OCI-LY1 (cell line): ENCODE results near the gene VAV3.

ENCODE experiments used
- H2AFZ ChIP-seq: fragments of 200-600 bp; sonication (generic), shearing (Covaris generic); 2 replicates; pipeline ENCODE4 v1.6.0; 2014; ENCODE audit warnings: antibody characterized with exemption, mild to moderate bottlenecking, low read length
- H3F3A ChIP-seq: fragments of 200-600 bp; sonication (generic), shearing (Covaris generic); 2 replicates; pipeline ENCODE4 v1.6.0; 2014; ENCODE audit warnings: mild to moderate bottlenecking, antibody characterized with exemption, low read length, moderate library complexity; ENCODE audit not compliant: insufficient read depth
- H3K27ac ChIP-seq: fragments of 200-600 bp; sonication (generic); 2 replicates; pipeline ENCODE4 v1.5.1; 2014; ENCODE audit warnings: low read length, mixed run types, mild to moderate bottlenecking, low read depth; ENCODE audit not compliant: poor library complexity, severe bottlenecking
- H3K27me3 ChIP-seq: fragments of 200-600 bp; sonication (generic); 2 replicates; pipeline ENCODE4 v1.6.0; 2014; ENCODE audit warnings: antibody characterized with exemption, mild to moderate bottlenecking, low read length, moderate library complexity; ENCODE audit not compliant: insufficient read depth
- H3K36me3 ChIP-seq: fragments of 200-600 bp; sonication (generic); 2 replicates; pipeline ENCODE4 v1.6.1; 2014; ENCODE audit warnings: mild to moderate bottlenecking, antibody characterized with exemption, low read length, moderate library complexity, mixed read lengths; ENCODE audit not compliant: insufficient read depth
- H3K4me1 ChIP-seq: fragments of 200-600 bp; sonication (generic); 2 replicates; pipeline ENCODE4 v1.5.1; 2014; ENCODE audit warnings: mild to moderate bottlenecking, low read length, moderate library complexity; ENCODE audit not compliant: insufficient read depth, severe bottlenecking
- H3K4me2 ChIP-seq: fragments of 200-600 bp; sonication (generic), shearing (Covaris generic); 2 replicates; pipeline ENCODE4 v1.6.1; 2014; ENCODE audit warnings: low read length
- H3K4me3 ChIP-seq: fragments of 200-600 bp; sonication (generic); 2 replicates; pipeline ENCODE4 v1.5.1; 2014; ENCODE audit warnings: low read length, low read depth, mild to moderate bottlenecking, mixed read lengths; ENCODE audit not compliant: poor library complexity, severe bottlenecking
- H3K79me2 ChIP-seq: fragments of 200-600 bp; shearing (Covaris generic); 2 replicates; pipeline ENCODE4 v1.6.1; 2016; ENCODE audit warnings: mixed run types, low read length, mixed read lengths; ENCODE audit not compliant: insufficient read depth
- H3K9ac ChIP-seq: fragments of 200-600 bp; sonication (generic), shearing (Covaris generic); 2 replicates; pipeline ENCODE4 v1.6.1; 2014; ENCODE audit warnings: mild to moderate bottlenecking, low read length, mixed read lengths
- H3K9me2 ChIP-seq: fragments of 200-600 bp; sonication (generic), shearing (Covaris generic); 2 replicates; pipeline ENCODE4 v1.6.1; 2014; ENCODE audit warnings: low read depth, mild to moderate bottlenecking, low read length, mixed read lengths
- H3K9me3 ChIP-seq: fragments of 200-600 bp; shearing (Covaris generic); 2 replicates; pipeline ENCODE4 v1.6.1; 2014; ENCODE audit warnings: low read length, mixed read lengths
- H4K20me1 ChIP-seq: fragments of 200-600 bp; sonication (generic), shearing (Covaris generic); 2 replicates; pipeline ENCODE4 v1.6.0; 2016; ENCODE audit warnings: mild to moderate bottlenecking, low read length; ENCODE audit not compliant: insufficient read depth
- EZH2 ChIP-seq: fragments of 200-600 bp; sonication (generic), shearing (Covaris generic); IDR thresholded peaks from 2 replicates; pipeline ENCODE4 v1.8.0; 2017; ENCODE audit warnings: borderline replicate concordance, mixed run types, mild to moderate bottlenecking, antibody characterized with exemption, low read length, moderate library complexity, mixed read lengths
- TF ChIP-seq, protein P1 (sequence below): fragments of 200-600 bp; sonication (generic), shearing (Covaris generic); IDR thresholded peaks from 2 replicates; pipeline ENCODE4 v1.5.1; 2017; ENCODE audit warnings: mild to moderate bottlenecking, antibody characterized with exemption, low read length, moderate library complexity, mixed read lengths

The VAV3 gene

DNA sequence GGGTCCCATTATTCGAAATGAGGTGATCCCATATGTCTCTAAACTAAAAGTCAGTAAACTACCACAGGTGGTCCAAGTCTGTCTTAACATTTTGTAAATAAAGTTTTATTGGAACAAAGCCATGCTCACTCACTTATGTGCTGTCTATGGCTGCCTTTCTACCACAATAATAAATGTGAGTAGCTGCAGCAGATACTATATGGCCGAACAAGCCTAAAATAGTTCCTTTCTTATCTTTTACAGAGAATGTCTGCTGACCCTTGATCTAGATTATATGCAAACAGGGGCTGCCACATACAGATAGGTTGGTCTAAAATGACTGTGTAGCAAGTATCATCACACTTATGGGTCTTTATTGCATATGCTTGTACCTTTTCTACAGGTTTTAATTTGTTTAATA, 140.0 kb downstream of the VAV3 start:
- no peaks in the 10 kb centered on the region for H3K79me2 ChIP-seq
- peaks cover 56% of the 10 kb centered on the region for H3K4me1 ChIP-seq
- no peaks in the 10 kb centered on the region for H3K9me3 ChIP-seq
- H4K20me1 ChIP-seq: no peaks in the 10 kb centered on the region
- no peaks in the 10 kb centered on the region for H3K9me2 ChIP-seq
- no peak overlapping the region for H3K4me3 ChIP-seq
- no peak overlapping the region for H3K9ac ChIP-seq
- no peak for TF ChIP-seq EZH2
- TF ChIP-seq, protein P1, sequence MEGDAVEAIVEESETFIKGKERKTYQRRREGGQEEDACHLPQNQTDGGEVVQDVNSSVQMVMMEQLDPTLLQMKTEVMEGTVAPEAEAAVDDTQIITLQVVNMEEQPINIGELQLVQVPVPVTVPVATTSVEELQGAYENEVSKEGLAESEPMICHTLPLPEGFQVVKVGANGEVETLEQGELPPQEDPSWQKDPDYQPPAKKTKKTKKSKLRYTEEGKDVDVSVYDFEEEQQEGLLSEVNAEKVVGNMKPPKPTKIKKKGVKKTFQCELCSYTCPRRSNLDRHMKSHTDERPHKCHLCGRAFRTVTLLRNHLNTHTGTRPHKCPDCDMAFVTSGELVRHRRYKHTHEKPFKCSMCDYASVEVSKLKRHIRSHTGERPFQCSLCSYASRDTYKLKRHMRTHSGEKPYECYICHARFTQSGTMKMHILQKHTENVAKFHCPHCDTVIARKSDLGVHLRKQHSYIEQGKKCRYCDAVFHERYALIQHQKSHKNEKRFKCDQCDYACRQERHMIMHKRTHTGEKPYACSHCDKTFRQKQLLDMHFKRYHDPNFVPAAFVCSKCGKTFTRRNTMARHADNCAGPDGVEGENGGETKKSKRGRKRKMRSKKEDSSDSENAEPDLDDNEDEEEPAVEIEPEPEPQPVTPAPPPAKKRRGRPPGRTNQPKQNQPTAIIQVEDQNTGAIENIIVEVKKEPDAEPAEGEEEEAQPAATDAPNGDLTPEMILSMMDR: no peak
- H3K36me3 ChIP-seq: peaks cover 14% of the 10 kb centered on the region; the same call in 1 of the 2 replicates
- peak overlapping the region; percentile 26 for H3K27ac ChIP-seq
- no peak overlapping the region for H3K4me2 ChIP-seq
- H3F3A ChIP-seq: no peaks in the 10 kb centered on the region
- no peaks in the 10 kb centered on the region for H3K27me3 ChIP-seq
- no peak overlapping the region for H2AFZ ChIP-seq

DNA sequence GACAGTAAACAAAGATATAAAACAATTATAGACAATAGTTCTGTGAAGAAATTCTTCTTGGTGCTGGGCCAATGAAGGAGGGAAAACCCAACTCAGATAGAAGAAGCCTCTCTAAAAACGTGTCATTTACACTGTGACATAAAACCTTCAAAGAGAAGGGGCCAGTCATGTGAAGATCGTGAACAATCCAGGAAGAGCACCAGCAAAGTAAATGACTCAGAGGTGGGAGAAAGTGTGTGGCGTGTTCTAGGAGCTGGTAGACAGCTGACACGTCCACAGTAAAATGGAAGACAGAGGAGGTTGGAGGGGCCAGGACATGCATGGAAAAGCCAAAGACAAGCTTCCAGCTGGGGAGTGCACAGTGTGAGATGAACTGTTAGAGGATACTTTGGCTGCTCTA, 143.6 kb downstream of the VAV3 start:
- H3K9me2 ChIP-seq: no peaks in the 10 kb centered on the region
- H3K4me2 ChIP-seq: no peak overlapping the region
- no peak for TF ChIP-seq EZH2
- TF ChIP-seq, protein P1: no peak
- no peaks in the 10 kb centered on the region for H4K20me1 ChIP-seq
- no peaks in the 10 kb centered on the region for H3K79me2 ChIP-seq
- H3F3A ChIP-seq: no peaks in the 10 kb centered on the region
- no peaks in the 10 kb centered on the region for H3K27me3 ChIP-seq
- no peak overlapping the region for H2AFZ ChIP-seq
- peaks cover 14% of the 10 kb centered on the region; the same call in 1 of the 2 replicates for H3K36me3 ChIP-seq
- peaks cover 29% of the 10 kb centered on the region for H3K4me1 ChIP-seq
- H3K9ac ChIP-seq: no peak overlapping the region
- H3K9me3 ChIP-seq: no peaks in the 10 kb centered on the region
- no peak overlapping the region for H3K27ac ChIP-seq
- H3K4me3 ChIP-seq: no peak overlapping the region

DNA sequence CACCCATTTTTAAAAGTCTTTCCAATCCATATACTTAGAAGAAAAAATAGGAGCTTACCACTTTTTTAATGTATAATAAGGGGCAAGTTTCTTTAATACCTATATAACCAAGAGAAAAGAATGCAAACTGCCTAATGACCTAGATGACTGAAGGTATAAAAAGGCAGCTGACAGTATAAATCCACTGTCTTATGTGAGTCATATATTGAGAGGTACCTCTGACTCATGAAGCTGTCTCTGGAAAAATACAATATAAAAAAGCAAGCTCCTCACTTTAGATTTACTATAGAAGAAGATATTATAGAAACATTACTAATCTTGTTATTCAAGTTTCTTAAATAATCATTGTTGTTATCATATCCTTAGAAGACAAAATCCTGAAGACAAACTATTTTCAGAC, 144.2 kb downstream of the VAV3 start:
- Histone ChIP-seq H3K9me3 (no peaks in the 10 kb centered on the region), H3K9ac (no peak overlapping the region), H3K27me3 (no peaks in the 10 kb centered on the region), H3K4me1 (peaks cover 23% of the 10 kb centered on the region), H2AFZ (no peak overlapping the region), H4K20me1 (no peaks in the 10 kb centered on the region), H3K79me2 (no peaks in the 10 kb centered on the region), H3K4me2 (no peak overlapping the region), H3K36me3 (peaks cover 14% of the 10 kb centered on the region; the same call in 1 of the 2 replicates), H3F3A (no peaks in the 10 kb centered on the region), H3K27ac (no peak overlapping the region), H3K9me2 (no peaks in the 10 kb centered on the region), H3K4me3 (no peak overlapping the region)
- TF ChIP-seq EZH2: no peak
- TF ChIP-seq, protein P1: no peak
